Body of pancreas (tissue), 4 donors: Measurements from ENCODE around the gene PAN2.

Experiments used
- CTCF ChIP-seq, 7 experiments: fragments of 450-650 bp in 4 of 7; fragments of 200-600 bp in 3 of 7; sonication (generic) in 3 of 7; IDR thresholded peaks; one replicate each; pipeline ENCODE4 v1.5.1; 2016 to 2019; ENCODE audit warnings: antibody characterized with exemption in 7 of 7
- POLR2A ChIP-seq, 3 donors: fragments of 450-650 bp; IDR thresholded peaks; one replicate each; pipeline ENCODE4 v1.6.1; 2016; ENCODE audit warnings: antibody characterized with exemption in 3 of 3, mild to moderate bottlenecking in 2 of 3

DNA sequence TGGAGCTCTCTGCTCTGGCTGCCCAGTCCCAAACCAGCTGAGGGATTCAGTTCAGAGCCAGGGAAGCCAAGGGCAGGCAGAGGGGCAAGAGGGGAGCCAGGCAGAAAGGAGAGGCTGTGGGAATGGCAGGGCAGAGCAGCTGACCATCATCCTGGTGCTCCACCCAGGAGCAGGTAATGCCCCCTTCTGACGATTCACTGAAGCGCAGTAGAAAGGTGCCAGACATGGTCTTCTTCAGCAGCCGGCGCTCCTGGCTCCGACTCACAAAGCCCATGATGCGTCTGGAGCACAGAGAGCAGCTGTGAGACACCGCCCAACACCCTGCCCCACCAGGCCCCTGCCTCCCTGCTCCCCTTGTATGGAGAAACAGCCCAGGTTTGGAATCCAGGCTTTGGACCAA lies 12.9 kb upstream of the PAN2 start:
- TF ChIP-seq CTCF (IDR thresholded peaks at IDR 0.05) (no peak), POLR2A (IDR thresholded peaks at IDR 0.05) (no peak)
